ENCODE data around the gene RPL7L1.

Gene RPL7L1

GRCh38 chr6:42933205-42933604, 53.8 kb downstream of the RPL7L1 start:
- no peak for DNase-seq (ENCODE audit: low read depth)

GRCh38 chr6:42935322-42935721, 55.9 kb downstream of the RPL7L1 start:
- DNase-seq (ENCODE audit: low read depth), result no peak

- DNase-seq (ENCODE audit: low read depth), result no peak
Measured at GRCh38 chr6:42936398-42936797, 57.0 kb downstream of the RPL7L1 start.

GRCh38 chr6:42937548-42938427, 58.4 kb downstream of the RPL7L1 start:
- DNase-seq (ENCODE audit: low read depth), result no peak

GRCh38 chr6:42938428-42938796, 59.0 kb downstream of the RPL7L1 start:
- DNase-seq (ENCODE audit: low read depth), result no peak

- DNase-seq (ENCODE audit: low read depth), result no peak
Measured at GRCh38 chr6:42938987-42939809, 59.8 kb downstream of the RPL7L1 start.

Data from amniotic epithelial cell (primary cell).